ENCODE data around the gene OBSCN. TPM values are rescaled to one million over a fixed set of nuclear protein-coding genes. Genes with fewer than 3 reads are reported as not detected.
A peak's percentile ranks its signal among the peaks of the same experiment; 100 is the strongest.
"Not testable (repeated sequence)": the region's sequence is repeated elsewhere in the genome, so short reads cannot be mapped to it uniquely, and the experiment has no call there.

OBSCN gene
- total RNA-seq, 1 experiment from 2014 or later = 10.5 TPM

DNA sequence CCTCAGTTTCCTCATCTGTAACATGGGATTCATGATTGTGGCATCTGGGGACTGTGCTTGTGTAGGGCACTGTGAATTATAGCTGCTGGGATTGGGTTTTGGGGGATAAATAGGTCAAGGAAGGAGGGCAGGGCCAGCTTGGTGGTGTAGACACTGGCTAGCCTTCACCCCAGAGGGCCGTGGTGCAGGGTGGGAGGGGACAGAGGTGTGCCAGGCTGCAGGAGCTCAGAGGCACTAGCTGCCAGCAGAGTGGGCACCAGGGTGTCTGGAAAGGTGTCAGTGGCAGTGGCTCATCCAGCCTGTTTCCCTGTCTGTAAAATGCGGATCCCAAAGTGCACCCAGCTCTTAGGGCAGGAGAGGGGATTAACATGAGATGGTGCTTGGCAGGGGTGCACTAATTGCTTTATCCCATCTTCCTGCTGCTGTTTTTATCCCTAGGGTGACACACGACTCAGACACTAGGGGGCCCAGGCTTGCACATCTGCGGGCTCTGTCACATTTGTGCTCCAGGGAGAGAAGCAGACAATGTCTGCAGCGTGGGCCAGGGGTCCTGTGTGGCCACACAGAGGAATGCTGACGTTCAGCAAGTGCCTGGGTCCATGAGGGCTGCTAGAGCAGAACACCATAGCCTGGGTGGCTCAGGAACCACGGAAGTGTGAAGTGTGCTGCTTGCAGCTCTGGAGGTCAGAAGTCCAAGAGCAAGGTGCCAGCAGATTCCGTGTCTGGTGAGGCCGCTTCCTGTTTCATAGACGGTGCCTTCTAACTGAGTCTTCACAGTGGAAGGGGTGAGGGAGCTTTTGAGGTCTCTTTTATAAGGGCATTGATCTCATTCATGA is 19.3 kb downstream of the OBSCN start:
- H3K27ac ChIP-seq (ENCODE audit: low read length) = no peak overlapping the region
- no peaks in the 10 kb centered on the region; the same call in 1 of the 2 replicates for H3K9me3 ChIP-seq (ENCODE audit: control insufficient read depth, insufficient read depth, low read depth, low read length)
- peaks cover 5% of the 10 kb centered on the region; the same call in 1 of the 2 replicates for H3K4me1 ChIP-seq (ENCODE audit: control insufficient read depth, insufficient read depth, low read length)
- no TSS peak for BruUV-seq (replicated peaks)
- ChIA-PET CTCF (no interaction called here), POLR2A (no interaction called here)
- intact Hi-C loops (cut with micrococcal nuclease; ENCODE audit: unreplicated experiment) = no loop called here
- TF ChIP-seq, protein P1, sequence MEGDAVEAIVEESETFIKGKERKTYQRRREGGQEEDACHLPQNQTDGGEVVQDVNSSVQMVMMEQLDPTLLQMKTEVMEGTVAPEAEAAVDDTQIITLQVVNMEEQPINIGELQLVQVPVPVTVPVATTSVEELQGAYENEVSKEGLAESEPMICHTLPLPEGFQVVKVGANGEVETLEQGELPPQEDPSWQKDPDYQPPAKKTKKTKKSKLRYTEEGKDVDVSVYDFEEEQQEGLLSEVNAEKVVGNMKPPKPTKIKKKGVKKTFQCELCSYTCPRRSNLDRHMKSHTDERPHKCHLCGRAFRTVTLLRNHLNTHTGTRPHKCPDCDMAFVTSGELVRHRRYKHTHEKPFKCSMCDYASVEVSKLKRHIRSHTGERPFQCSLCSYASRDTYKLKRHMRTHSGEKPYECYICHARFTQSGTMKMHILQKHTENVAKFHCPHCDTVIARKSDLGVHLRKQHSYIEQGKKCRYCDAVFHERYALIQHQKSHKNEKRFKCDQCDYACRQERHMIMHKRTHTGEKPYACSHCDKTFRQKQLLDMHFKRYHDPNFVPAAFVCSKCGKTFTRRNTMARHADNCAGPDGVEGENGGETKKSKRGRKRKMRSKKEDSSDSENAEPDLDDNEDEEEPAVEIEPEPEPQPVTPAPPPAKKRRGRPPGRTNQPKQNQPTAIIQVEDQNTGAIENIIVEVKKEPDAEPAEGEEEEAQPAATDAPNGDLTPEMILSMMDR (IDR thresholded peaks at IDR 0.05) = peak; percentile 19; the same call in 1 of the 2 replicates
- TF ChIP-seq SIN3A (IDR thresholded peaks at IDR 0.05; ENCODE audit: borderline replicate concordance, insufficient read depth, low read depth, low read length) (no peak), TCF7L2 (IDR thresholded peaks at IDR 0.05; ENCODE audit: low read depth, low read length) (no peak)
- no peak overlapping the region for H3K4me3 ChIP-seq (ENCODE audit: low read depth in 2 of 2, low read length in 2 of 2)
- ATAC-seq (peak; percentile 84), DNase-seq (ENCODE audit: low read depth, low spot score) (no peak)
- H3K36me3 ChIP-seq (ENCODE audit: control insufficient read depth, insufficient read depth, low read length) = no peaks in the 10 kb centered on the region
- in situ Hi-C loops (cut with HindIII; ENCODE audit: low pct_unique_long_range_greater_than_20kb, low sequenced_read_pairs) = no loop called here
- no peaks in the 10 kb centered on the region for H3K27me3 ChIP-seq (ENCODE audit: control insufficient read depth, insufficient read depth, low read length)

DNA sequence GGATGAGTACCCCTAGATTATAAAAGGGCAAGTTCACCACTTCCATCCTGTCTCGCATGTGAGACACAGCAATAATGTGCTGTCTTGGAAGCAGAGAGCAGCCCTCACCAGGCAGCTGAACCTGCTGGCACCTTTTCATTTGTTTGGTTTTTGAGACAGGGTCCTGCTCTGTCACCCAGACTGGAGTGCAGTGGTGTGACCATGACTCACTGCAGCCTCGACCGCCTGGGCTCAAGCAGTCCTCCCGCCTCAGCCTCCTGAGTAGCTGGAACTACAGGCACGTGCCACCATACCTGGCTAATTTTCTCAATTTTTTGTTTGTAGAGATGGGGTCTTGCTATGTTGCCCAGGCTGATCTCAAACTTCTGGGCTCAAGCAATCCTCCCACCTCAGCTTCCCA is 20.3 kb downstream of the OBSCN start:
- H3K27me3 ChIP-seq (ENCODE audit: control insufficient read depth, insufficient read depth, low read length); DNase-seq (ENCODE audit: low read depth, low spot score); H3K4me3 ChIP-seq (ENCODE audit: low read depth in 2 of 2, low read length in 2 of 2); intact Hi-C loops (cut with micrococcal nuclease; ENCODE audit: unreplicated experiment); H3K27ac ChIP-seq (ENCODE audit: low read length); H3K9me3 ChIP-seq (ENCODE audit: control insufficient read depth, insufficient read depth, low read depth, low read length); H3K4me1 ChIP-seq (ENCODE audit: control insufficient read depth, insufficient read depth, low read length); CTCF ChIA-PET; BruUV-seq (replicated peaks); in situ Hi-C loops (cut with HindIII; ENCODE audit: low pct_unique_long_range_greater_than_20kb, low sequenced_read_pairs); ATAC-seq; POLR2A ChIA-PET; H3K36me3 ChIP-seq (ENCODE audit: control insufficient read depth, insufficient read depth, low read length): not testable (repeated sequence)

DNA sequence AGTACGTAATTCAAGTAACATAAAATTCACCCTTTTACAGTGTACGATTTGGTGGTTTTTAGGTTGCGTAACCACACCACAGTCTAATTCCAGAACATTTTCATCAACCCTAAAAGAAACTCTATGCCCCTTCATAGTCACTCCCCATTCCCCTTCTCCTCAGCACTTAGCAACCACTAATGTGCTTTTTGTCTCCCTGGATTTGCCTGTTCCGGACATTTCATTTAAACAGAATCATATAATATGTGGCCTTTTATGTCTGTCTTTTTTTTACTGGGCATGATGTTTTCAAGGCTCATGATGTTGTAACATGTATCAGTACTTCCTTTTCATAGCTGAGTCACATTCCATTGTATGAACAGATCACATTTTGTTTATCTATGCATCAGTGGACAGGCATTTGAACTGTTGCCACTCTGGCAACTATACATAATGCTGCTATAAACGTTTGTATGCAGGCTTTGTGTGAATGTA is 20.8 kb downstream of the OBSCN start:
- Histone ChIP-seq H3K27ac (ENCODE audit: low read length) (no peak overlapping the region), H3K4me1 (ENCODE audit: control insufficient read depth, insufficient read depth, low read length) (peaks cover 5% of the 10 kb centered on the region; the same call in 1 of the 2 replicates), H3K27me3 (ENCODE audit: control insufficient read depth, insufficient read depth, low read length) (no peaks in the 10 kb centered on the region), H3K36me3 (ENCODE audit: control insufficient read depth, insufficient read depth, low read length) (no peaks in the 10 kb centered on the region), H3K4me3 (ENCODE audit: low read depth in 2 of 2, low read length in 2 of 2) (no peak overlapping the region), H3K9me3 (ENCODE audit: control insufficient read depth, insufficient read depth, low read depth, low read length) (no peaks in the 10 kb centered on the region; the same call in 1 of the 2 replicates)
- DNase-seq (ENCODE audit: low read depth, low spot score) (peak; percentile 51), ATAC-seq (peak; percentile 73; the same call in 1 of the 2 replicates)
- intact Hi-C loops (cut with micrococcal nuclease; ENCODE audit: unreplicated experiment) = no loop called here
- in situ Hi-C loops (cut with HindIII; ENCODE audit: low pct_unique_long_range_greater_than_20kb, low sequenced_read_pairs) = no loop called here
- TF ChIP-seq POLR2AphosphoS5 (IDR thresholded peaks at IDR 0.05; ENCODE audit: low read depth, low read length) (no peak), TCF7L2 (IDR thresholded peaks at IDR 0.05; ENCODE audit: low read depth, low read length) (no peak), SIN3A (IDR thresholded peaks at IDR 0.05; ENCODE audit: borderline replicate concordance, insufficient read depth, low read depth, low read length) (no peak)
- TF ChIP-seq, protein P1 (IDR thresholded peaks at IDR 0.05) = no peak
- TF ChIP-seq, protein P2, sequence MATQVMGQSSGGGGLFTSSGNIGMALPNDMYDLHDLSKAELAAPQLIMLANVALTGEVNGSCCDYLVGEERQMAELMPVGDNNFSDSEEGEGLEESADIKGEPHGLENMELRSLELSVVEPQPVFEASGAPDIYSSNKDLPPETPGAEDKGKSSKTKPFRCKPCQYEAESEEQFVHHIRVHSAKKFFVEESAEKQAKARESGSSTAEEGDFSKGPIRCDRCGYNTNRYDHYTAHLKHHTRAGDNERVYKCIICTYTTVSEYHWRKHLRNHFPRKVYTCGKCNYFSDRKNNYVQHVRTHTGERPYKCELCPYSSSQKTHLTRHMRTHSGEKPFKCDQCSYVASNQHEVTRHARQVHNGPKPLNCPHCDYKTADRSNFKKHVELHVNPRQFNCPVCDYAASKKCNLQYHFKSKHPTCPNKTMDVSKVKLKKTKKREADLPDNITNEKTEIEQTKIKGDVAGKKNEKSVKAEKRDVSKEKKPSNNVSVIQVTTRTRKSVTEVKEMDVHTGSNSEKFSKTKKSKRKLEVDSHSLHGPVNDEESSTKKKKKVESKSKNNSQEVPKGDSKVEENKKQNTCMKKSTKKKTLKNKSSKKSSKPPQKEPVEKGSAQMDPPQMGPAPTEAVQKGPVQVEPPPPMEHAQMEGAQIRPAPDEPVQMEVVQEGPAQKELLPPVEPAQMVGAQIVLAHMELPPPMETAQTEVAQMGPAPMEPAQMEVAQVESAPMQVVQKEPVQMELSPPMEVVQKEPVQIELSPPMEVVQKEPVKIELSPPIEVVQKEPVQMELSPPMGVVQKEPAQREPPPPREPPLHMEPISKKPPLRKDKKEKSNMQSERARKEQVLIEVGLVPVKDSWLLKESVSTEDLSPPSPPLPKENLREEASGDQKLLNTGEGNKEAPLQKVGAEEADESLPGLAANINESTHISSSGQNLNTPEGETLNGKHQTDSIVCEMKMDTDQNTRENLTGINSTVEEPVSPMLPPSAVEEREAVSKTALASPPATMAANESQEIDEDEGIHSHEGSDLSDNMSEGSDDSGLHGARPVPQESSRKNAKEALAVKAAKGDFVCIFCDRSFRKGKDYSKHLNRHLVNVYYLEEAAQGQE (IDR thresholded peaks at IDR 0.05; ENCODE audit: insufficient read depth in 1 of 2, low read depth in 2 of 2, low read length in 1 of 2) = no peak
- BruUV-seq (replicated peaks) = no TSS peak
- ChIA-PET CTCF (no interaction called here), POLR2A (no interaction called here)
